Stimulated activated CD8-positive, alpha-beta memory T cell treated with anti-CD3 and anti-CD28 coated beads, Interleukin-4, amount 100 ng/mL, for 4 hours (primary cell): ENCODE data around the gene RER1.

ENCODE experiments used
- DNase-seq, 2 donors: peaks; one replicate each; pipeline ENCODE4 v3.0.0-alpha.2; 2020; ENCODE audit warnings: low read depth in 2 of 2, low spot score in 1 of 2

The RER1 gene

DNA sequence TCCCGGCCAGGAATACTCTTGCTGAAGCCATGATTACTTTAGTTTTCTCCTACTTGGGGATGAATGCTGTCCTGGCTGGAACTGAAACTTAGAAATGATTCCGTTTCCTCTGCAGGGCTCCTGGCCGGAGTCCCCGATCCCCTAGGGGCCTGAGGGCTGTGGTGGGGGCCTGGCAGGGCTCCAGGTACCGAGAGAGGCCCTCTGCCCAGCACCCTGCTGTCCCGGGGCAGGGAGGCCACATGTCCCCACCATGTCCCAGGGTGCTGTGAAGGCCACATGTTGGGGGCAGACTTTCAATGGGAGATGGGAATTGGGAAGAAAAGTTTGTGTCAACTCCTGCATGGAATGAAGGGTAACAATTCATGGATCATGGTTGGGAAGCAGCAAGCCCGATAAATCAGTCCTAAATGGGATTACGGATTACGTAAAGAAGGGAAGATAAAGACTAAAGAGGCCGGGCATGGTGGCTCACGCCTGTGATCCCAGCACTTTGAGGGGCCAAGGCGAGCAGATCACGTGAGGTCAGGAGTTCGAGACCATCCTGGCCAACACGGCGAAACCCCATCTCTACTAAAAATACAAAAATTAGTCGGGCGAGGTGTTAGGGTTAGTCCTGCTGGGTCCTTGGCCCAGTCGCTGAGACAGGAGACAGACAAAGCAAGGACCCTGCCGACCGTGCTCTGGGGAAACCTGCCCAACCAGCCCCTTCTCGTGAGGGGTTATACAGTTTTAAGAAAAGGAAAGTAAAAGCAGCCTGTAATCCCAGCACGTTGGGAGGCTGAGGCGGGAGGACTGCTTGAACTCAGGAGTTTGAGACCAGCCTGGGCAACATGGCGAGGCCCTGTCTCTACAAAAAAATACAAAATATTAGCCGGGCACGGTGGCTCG is 37.8 kb upstream of the RER1 start:
- no peak for DNase-seq

DNA sequence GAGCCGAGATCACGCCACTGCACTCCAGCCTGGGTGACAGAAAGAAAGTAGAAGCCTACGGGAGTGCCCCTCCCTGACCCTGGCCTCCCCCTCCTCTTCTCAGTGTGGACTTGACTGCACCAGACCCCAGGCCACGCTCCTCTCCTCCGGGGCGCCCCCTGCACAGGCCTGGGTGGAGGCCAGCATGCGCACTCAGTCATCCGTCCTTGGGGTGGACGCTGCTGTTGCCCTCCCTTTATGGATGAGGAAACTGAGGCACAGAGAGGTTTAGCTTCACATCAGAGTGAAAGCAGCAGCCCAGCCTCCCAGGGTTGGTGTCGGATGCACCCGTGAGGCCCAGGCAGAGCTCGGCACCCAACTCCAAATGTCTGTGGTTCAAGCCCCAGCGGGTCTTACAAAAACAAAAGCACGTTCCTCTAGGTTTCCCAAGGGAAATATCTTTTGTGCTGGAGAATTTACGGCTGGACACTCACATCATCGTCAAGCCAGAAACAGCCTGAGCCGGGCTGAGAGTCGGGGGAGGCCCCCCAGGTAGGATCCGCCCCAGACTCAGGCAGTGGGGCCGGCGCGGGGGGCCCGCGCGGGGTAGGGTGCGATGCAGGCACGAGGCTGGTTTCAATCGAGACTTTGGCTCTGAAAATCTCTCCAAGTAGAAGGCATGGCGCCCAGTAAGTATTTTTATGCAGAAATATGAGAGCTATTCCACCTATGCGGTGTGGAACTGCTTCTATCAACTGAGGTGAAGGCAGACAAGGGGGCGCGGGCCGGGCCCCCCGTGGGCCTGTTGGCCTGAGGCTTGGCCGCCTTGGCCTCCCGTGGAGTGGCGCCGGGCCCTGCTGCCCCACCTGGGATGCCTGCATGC is 36.9 kb upstream of the RER1 start:
- no peak for DNase-seq

DNA sequence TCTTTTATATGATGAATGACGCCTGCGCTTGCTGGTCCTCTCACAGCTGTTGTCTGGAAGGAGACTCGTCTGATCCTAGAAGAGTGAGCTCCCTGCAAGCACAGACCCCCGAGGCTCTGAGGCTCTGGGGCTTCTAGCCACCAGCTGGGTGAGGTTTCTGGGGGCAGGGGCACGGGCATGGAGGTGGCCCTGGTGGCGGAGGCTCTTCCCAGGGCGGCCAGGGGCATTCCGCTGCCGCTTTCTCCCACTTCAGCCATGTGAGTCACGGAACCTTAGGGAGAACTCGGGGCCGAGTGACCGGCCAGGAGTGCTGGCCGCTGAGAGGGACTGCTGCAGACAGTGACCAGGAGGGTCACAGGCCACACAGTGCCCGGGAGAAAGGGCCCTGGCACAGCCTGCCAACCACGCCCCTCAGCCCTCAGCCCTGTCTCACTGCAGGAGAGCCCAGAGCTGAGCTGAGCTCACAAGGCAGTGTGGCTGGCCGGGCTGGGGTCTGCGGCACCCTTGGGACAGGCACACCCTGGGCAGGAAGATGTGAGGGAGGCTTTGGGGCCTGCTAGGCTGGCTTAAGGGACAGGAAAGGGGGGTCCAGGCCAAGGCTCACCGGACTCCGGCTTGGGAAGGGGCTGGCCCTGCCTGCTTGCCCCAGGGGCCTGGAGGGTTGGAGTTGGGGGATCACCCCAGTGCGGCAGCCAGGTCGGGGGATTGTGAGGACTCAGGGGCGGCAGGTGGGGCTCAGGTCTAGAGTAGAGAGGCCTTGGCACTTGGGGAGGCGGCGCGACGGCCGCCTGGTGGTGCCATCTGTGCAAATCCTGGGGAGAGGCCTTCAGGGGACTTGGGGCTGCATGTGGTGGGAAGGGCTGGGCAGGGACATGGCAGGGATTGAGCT is 36.0 kb upstream of the RER1 start:
- DNase-seq: no peak

DNA sequence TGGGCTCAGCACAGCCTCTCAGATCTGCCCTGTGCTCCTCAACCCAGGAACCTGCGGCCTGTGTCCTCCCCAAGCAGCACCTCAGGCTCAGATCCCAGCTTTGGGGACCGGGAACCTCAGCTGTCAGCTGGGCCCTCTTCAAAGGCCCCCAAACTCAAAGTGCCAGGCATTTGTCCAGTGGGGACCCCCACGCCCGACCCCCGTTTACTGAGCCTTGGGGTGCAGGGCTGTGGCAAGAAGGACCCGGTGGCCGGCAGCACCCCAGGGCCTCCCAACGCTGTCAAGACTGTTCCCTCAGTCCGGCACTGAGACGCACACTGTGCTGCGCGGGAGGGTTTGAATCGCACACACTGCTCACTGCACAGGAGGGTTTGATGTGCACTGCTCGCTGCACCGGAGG is 35.2 kb upstream of the RER1 start:
- no peak for DNase-seq

DNA sequence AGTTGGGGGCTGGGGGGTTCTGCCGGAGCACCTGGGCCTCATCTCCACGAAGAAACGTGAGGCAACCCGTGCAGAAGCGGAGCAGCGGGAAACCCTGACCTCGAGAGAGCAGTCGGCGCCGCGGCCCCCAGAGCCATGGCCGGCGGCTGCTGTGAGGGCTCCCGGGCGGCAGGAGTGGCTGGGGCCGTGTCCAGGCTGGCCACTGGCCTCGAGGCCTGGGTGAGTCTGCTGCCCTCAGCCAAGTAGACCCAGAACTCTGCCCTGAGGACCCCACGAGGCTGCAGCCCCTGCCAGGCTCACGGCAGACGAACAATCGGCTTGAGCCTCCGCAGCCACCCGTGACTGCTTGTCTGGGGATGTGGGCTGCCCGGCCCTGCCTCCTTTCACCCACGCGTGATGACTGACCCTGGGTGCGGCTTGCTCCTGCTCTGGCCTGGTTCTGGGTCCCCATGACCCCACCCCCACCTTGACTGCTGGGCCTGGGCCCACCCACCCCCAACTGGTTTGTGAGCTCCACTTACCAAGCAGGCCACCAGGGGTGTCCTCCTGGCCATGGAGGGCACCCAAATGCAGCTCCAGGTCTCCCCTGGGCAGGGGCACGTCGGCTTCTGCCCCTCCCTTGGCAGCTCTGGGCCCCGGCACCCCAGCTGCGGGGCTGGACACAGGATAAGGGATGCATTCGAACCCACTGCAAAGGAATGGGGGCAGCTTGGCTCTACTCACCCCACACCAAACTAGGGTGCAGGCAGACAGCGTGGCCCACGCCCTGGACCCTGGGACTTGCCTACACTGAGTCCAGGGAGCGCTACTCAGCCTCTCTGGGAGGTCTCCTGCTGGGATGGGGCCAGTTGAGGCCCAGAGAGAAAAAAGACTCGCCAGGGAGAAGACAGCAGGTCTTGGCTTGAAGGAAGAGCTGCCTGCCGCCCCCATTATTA is 34.5 kb upstream of the RER1 start:
- DNase-seq: no peak

DNA sequence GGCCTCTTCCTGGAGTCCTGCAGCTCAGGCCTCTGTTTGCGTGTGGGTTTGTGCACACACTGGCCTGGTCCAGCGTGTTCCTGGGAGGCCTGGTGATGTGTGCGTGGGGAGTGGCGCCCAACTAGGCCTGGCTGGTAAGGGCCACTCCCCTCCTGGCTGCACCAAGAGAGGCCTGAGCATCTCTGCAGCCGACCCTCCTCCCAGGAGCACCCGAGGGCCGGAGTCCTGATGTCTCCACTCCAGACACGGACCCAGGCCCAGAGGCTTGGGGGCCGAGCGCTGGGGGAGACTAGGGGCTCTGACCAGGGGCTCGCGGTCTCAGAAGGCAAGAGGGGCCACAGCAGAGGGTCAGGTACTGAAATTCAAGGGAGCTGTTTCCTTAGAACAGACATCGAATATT is 33.6 kb upstream of the RER1 start:
- no peak for DNase-seq

DNA sequence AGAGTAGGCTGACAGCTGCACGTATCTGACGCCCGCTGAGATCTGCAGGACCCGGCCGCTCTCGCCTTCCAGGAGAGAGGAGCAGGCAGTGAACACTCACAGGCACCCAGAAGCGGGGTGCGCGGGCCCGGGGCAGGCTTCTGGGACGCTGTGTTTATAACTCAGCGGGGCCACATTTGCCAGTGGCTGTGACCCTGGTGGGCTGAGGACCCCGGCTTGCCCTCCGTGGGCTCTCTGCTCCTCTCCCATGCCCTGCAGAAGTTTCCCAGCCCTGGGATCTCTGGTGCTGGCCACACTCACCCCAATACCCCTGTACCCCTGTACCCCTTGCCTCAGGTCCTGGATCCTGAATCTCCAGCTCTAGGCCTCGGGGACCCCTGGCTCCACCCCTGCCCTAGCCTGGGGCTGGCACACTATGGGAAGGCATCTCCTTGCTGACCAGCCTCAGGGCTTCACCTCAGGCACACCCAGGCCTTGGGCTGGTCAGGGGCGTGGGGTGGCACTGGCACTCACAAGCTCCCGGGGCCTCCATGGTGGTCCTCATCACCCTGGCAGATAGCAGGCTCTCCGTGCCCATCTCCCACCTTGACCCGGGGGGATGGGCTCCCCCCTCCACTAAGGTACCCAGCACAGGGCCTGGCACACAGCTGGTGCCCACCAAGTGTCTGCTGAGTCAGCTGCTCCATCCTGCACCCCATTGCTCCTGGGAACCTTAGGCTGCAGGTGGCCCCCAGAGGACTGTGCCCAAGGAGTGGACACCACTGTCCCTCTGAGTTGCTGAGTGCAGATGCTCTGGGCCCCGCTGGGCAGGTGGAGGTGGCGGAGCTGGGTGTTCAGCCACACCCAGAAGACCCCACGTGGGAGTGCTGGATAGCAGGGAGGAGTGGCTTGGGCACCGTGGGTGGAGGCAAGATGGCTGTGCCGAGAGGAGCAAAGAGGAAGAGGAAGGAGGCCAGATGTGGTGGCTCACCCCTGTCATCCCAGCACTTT is 32.7 kb upstream of the RER1 start:
- DNase-seq: no peak

DNA sequence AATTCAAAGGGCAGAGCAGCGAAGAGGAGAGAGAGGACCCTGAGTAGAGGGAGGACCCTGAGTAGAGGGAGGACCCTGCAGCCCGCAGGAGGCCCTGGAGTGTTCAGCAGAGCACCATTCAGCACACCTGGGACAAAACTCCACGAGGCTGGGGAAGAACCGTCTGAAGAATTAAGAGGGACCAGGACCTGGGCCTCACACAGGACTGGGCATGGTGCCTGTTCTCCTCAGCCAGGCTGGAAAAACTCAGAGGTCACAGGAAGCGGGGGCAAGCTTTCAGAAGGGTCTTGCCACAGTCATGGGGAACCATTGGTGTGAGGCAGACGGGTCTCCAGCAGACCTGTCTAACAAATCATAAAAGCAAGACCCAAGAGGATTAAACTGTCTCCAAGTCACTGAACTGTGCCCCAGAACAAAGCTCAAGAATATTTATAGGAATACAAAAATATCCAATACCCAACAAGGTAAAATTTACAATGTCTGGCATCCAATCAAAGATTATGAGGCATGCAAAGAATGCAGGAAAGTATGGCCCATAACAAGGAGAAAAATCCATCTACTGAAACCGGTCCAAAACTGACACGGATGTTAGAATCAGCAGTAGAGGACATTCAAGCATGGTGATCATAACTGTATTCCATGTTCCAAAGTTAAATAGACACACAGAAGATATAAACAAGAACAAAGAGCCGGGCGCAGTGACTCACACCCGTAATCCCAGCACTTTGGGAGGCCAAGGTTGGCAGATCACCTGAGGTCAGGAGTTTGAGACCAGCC is 30.9 kb upstream of the RER1 start:
- DNase-seq: no peak

DNA sequence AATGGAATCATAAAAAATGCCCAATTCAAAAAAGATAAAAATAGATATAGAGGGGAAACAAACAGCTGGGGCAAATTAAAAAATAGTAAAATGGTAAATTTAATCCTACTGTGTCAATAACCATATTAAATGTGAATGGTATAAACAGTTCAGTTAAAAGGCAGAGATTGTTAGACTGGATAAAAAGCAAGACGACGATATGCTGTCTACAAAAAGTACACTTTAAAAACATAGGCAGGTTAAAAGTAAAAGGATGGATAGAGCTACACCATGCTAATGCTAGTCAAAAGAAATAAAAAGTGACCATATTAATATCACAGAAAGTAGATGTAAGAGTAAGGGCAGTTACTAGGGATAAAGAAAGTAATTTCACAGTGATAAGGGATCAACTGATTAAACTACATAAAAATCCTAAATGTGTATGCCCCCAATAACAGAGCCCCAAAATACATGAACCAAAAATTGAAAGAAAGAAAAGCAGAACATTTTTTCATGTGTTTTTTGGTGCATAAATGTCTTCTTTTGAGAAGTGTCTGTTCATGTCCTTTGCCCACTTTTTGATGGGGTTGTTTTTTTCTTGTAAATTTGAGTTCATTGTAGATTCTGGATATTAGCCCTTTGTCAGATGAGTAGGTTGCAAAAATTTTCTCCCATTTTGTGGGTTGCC is 27.7 kb upstream of the RER1 start:
- DNase-seq: no peak

DNA sequence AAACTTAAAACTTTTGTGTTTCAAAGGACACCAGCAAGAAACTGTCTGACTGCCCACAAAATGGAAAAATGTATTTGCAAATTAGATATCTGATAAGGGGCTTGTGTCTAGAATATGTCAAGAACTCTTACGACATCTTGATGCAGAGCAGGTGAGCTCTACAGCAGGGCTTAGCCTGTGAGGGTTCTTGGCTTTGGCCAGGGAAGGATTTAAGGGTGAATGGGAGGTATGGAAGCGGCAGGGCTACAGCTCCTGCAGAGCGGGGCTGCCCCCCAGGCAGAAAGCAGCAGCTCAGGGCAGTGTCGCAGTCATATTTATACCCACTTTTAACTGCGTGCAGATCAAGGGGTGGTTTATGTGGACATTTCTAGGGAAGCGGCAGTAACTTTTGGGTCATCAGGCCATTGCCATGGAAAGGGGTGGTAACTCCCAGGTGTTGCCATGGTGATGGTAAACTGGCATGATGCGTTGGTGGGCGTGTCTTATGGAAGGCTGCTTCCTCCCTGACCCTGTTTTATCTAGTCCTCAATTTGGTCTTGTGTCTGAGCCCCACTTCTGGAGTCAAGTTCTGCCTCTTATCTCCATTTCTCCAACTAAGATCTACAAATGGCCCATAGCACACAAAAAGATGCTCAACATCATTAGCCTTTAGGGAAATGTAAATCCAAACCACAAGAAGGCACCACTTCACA is 23.4 kb upstream of the RER1 start:
- no peak for DNase-seq

DNA sequence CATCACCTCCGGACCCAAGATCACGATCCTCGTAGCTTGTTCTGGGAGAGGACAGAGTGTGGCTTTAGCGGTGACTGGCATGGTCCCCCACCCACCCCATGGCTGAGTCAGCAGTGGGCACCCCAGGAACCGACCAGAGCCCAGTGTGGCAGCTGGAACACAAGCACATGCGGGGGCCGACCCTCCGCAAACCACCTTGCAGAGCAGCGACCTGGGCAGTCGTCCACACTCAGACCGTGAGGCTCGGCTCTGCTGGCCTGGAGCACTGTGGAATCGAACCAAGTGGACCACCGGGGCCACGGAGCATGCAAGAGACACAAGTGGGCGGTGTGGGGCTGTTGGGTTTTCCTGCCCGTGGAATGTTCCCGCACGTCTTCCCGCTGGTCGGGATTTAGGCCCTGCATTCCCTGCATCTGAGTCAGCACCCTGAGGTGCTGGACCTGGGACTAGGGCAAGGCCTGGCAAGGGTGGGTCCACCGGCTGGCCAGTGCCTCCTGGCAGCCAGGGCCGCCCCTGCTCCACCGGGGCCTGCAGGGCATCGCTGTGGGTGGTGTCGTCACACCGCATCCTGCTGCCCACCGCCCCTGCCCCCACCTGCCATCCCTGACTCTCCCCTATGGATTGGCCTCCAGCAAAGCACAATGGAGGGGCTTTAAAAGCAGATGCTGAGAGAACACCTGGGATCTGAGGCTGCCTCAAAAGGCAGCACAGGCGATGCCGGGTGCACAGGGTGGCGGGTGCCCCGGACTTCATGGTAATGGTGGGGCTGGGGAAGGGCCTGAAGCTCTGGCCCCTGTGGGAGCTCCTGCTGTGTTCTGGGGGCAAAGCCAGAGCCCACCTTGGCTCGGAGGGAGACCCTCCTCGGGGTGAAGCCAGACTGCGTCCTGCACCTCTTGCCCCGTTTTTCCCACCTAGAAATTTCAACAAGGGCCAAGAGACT is 18.8 kb upstream of the RER1 start:
- no peak for DNase-seq

DNA sequence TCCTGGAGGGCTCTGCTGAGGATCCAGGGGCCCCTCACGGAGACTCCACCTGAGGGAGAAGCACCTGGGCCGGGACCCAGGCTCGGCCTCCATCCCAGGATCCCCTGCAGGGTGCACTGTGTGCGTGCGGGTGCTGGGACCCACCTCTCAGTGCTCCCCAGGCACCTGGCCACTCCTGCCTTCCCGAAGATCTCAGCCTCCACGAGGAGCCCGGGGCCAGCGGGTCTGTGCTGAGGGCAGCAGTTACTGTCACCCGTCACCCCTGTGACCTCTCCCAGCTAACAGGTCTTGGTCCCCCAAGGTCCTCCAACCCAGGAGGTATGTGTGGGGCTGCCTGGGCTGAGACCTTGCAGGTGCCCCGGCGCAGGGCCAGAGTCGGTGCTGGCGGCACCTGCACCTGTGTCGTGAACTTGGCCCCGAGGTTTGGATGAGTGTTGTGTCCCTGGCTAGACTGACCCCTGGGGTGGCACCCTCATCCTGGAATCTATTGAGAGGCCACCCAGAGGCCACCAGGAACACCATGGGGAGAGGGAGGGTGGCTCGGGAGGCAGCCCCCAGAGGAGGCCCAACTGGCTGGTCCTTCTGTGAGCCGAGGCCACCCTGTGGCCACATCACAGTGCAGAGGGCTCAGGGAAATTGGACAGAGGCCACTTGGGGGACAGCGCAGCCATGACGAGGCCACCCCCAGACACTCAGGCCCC is 17.9 kb upstream of the RER1 start:
- DNase-seq: no peak

DNA sequence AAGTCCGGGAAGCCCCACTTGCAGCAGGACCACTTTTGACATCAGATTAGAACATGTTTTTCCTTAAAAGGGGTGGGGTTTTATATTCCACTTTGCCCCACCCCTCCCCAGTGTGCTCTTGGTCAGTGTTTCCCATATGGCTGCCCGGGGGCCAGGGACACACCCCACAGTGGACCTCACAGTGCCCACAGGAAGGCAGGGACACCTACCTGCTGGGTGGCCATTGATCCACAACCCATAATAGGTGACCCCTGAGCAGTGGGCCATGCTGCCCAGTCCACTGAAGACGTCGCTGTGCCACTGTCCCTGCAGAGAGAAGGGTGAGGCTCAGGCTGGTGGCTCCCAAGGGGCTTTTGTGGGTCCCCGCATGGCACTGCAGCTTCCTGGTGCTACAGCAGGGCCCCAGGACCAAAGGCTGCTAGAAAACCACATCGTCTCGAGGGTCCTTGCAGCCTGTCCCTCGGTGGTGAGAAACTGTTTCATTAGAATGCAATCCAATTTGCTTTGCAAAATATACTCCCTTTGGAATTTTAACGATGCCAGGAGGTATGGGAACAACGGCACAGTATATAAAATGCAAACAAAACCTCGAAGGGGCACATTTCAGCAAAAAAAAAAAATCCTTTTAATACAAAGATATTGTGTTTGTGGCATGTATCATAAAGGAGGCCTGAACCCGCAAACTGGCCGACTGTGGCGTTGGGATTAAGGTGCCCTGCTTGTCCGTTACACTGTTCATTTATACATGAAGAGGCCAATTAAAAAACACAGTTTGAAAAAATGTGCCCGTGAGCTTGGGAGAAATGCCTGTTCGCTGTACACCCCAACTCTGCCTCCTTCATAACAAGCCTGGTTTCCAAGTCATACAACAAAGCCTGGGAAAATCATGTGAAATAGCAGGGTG is 17.1 kb upstream of the RER1 start:
- DNase-seq: no peak

DNA sequence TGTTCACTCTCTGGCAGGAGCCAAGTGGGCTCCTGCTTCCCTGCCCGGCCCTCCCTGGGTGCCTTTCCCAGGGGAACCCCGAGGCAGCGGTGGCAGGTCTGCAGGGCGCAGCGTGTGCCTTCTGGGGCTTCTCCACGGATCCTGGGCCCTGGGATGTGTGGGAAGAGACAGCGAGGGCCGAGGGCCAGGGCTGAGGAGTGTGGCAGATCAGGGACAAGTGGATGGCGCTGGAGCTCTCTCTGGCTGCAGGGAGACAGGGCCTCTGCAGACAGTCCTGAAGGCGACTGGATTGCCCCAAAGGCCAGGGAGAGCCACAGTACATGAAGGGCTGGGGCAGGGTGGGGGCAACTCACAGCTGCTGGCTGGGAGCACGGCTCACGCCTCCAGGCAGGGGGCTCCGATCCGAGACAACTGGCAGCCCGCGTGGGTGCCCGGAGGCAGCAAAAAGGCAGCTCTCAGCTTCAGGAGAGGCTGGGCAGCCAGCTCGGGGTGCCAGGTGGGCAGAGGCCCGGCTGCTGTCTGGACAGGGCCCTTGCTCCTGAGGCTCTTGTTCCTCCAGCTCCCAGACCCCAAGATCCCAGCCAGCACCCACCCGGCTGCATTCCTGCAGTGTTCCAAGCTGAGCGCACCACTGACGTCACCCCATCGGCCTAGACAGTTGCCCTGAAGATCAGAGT is 16.3 kb upstream of the RER1 start:
- DNase-seq: no peak
